Astrocyte (in vitro differentiated cells and primary cell): ENCODE data around the gene DNPEP. TPM values are rescaled to one million over a fixed set of nuclear protein-coding genes. Genes with fewer than 3 reads are reported as not detected.

Source experiments
- DNase-seq: peaks from one replicate; pipeline ENCODE4 v3.0.0-alpha.2; 2010; ENCODE audit warnings: low read depth
- FAIRE-seq: peaks from 2 replicates; lab custom pipeline; 2011; peaks lifted over from hg19 to GRCh38; lab: Jason Lieb, UNC
- H2AFZ ChIP-seq: 2 replicates; pipeline ENCODE4 v1.6.0; 2012; ENCODE audit warnings: low read depth, low read length, inconsistent platforms
- H3K27ac ChIP-seq: 2 replicates; pipeline ENCODE4 v1.5.1; 2011; ENCODE audit warnings: low read depth, low read length, inconsistent platforms
- H3K27me3 ChIP-seq: 2 replicates; pipeline ENCODE4 v1.6.0; 2011; ENCODE audit warnings: low read length, inconsistent platforms; ENCODE audit not compliant: insufficient read depth
- H3K36me3 ChIP-seq: 2 replicates; pipeline ENCODE4 v1.5.1; 2011; ENCODE audit warnings: low read length, inconsistent platforms; ENCODE audit not compliant: insufficient read depth
- H3K4me1 ChIP-seq: 2 replicates; pipeline ENCODE4 v1.5.1; 2011; ENCODE audit warnings: low read length, inconsistent platforms; ENCODE audit not compliant: insufficient read depth
- H3K4me2 ChIP-seq: 2 replicates; pipeline ENCODE4 v1.6.0; 2012; ENCODE audit warnings: low read length, inconsistent platforms
- H3K4me3 ChIP-seq: 2 replicates; pipeline ENCODE4 v1.5.1; 2011; ENCODE audit warnings: low read depth, mild to moderate bottlenecking, low read length, inconsistent platforms; ENCODE audit not compliant: insufficient read depth
- H3K79me2 ChIP-seq: 2 replicates; pipeline ENCODE4 v1.6.0; 2012; ENCODE audit warnings: mild to moderate bottlenecking, low read length, inconsistent platforms; ENCODE audit not compliant: insufficient read depth
- H3K9ac ChIP-seq: 2 replicates; pipeline ENCODE4 v1.6.0; 2012; ENCODE audit warnings: mild to moderate bottlenecking, low read length, inconsistent platforms
- H3K9me3 ChIP-seq: 2 replicates; pipeline ENCODE4 v1.5.1; 2012; ENCODE audit warnings: low read depth, mild to moderate bottlenecking, low read length, inconsistent platforms; ENCODE audit not compliant: insufficient read depth
- H4K20me1 ChIP-seq: 2 replicates; pipeline ENCODE4 v1.6.0; 2012; ENCODE audit warnings: low read length, inconsistent platforms; ENCODE audit not compliant: insufficient read depth
- H3K27ac Mint-ChIP-seq: one replicate; pipeline ENCODE4 v1.8.0; 2021; ENCODE audit warnings: mild to moderate bottlenecking, mixed read lengths; ENCODE audit not compliant: unreplicated experiment
- H3K27me3 Mint-ChIP-seq: one replicate; pipeline ENCODE4 v1.8.0; 2021; ENCODE audit warnings: low read depth, mixed read lengths; ENCODE audit not compliant: unreplicated experiment
- H3K36me3 Mint-ChIP-seq: one replicate; pipeline ENCODE4 v1.8.0; 2021; ENCODE audit warnings: low read depth, mixed read lengths; ENCODE audit not compliant: unreplicated experiment
- H3K4me1 Mint-ChIP-seq: one replicate; pipeline ENCODE4 v1.8.0; 2021; ENCODE audit warnings: low read depth, mixed read lengths; ENCODE audit not compliant: unreplicated experiment
- H3K4me3 Mint-ChIP-seq: one replicate; pipeline ENCODE4 v1.8.0; 2021; ENCODE audit warnings: mild to moderate bottlenecking, moderate library complexity, mixed read lengths; ENCODE audit not compliant: unreplicated experiment
- H3K9me3 Mint-ChIP-seq: one replicate; pipeline ENCODE4 v1.8.0; 2021; ENCODE audit warnings: mild to moderate bottlenecking, mixed read lengths; ENCODE audit not compliant: unreplicated experiment
- CTCF ChIP-seq: IDR thresholded peaks from 2 replicates; pipeline ENCODE4 v1.5.1; 2011; ENCODE audit warnings: low read depth, mild to moderate bottlenecking, inconsistent platforms, low read length, moderate library complexity; ENCODE audit not compliant: insufficient read depth
- EZH2 ChIP-seq: IDR thresholded peaks from 2 replicates; pipeline ENCODE4 v1.6.1; 2012; ENCODE audit warnings: mild to moderate bottlenecking, low read length, inconsistent platforms; ENCODE audit not compliant: insufficient read depth
- total RNA-seq: library from RNA; stranded (reverse); gene quantifications from 2 replicates; pipeline ENCODE4 v1.2.1, GENCODE V29; 2021

The DNPEP gene
- total RNA-seq, 1 donor from 2014 or later: 53.9 TPM

- H3K4me1 Mint-ChIP-seq: peaks cover 9% of the 10 kb centered on the region
- H3K4me3 Mint-ChIP-seq: no peak overlapping the region
- FAIRE-seq: no peak
These were observed 48.0 kb upstream of the DNPEP start for GRCh38 chr2:219435701-219436100.

GRCh38 chr2:219434718-219435525 is 47.2 kb upstream of the DNPEP start, which contains the start of gene SPEG:
SPEG (plus strand) TSS chr2:219434843; CDS start chr2:219434978, 135 bp downstream.
- Histone ChIP-seq H3K4me2 (peak within 1 kb of the TSS; percentile 76), H3K79me2 (no peaks in the 10 kb centered on the region), H4K20me1 (no peaks in the 10 kb centered on the region), H3K9me3 (no peaks in the 10 kb centered on the region), H3K4me1 (peaks cover 14% of the 10 kb centered on the region), H3K27me3 (no peaks in the 10 kb centered on the region), H3K27ac (no peak within 1 kb of the TSS), H3K4me3 (peak within 1 kb of the TSS; percentile 39), H2AFZ (peak within 1 kb of the TSS; percentile 47), H3K36me3 (no peaks in the 10 kb centered on the region), H3K9ac (peak within 1 kb of the TSS; percentile 10)
- H3K4me3 Mint-ChIP-seq: no peak within 1 kb of the TSS
- TF ChIP-seq CTCF (no peak), EZH2 (no peak)
- peaks cover 23% of the 10 kb centered on the region for H3K27me3 Mint-ChIP-seq
- FAIRE-seq: no peak
- DNase-seq: no peak
- H3K36me3 Mint-ChIP-seq: peaks cover 2% of the 10 kb centered on the region
- no peak within 1 kb of the TSS for H3K27ac Mint-ChIP-seq
- no peaks in the 10 kb centered on the region for H3K9me3 Mint-ChIP-seq
- H3K4me1 Mint-ChIP-seq: peaks cover 8% of the 10 kb centered on the region

More at GRCh38 chr2:219435701-219436100, 48.0 kb upstream of the DNPEP start:
- Histone ChIP-seq H3K27me3 (no peaks in the 10 kb centered on the region), H3K9me3 (no peaks in the 10 kb centered on the region), H3K27ac (no peak overlapping the region), H3K4me3 (no peak overlapping the region), H3K36me3 (no peaks in the 10 kb centered on the region), H3K79me2 (no peaks in the 10 kb centered on the region), H3K4me1 (peaks cover 14% of the 10 kb centered on the region), H3K9ac (no peak overlapping the region), H4K20me1 (no peaks in the 10 kb centered on the region), H2AFZ (no peak overlapping the region), H3K4me2 (peak overlapping the region; percentile 76)
- H3K9me3 Mint-ChIP-seq: no peaks in the 10 kb centered on the region
- no peak overlapping the region for H3K27ac Mint-ChIP-seq
- H3K27me3 Mint-ChIP-seq: peaks cover 24% of the 10 kb centered on the region
- no peak for TF ChIP-seq CTCF
- TF ChIP-seq EZH2: no peak
- DNase-seq: no peak
- peaks cover 2% of the 10 kb centered on the region for H3K36me3 Mint-ChIP-seq

- Mint-ChIP-seq H3K36me3 (peaks cover 2% of the 10 kb centered on the region), H3K27me3 (peaks cover 21% of the 10 kb centered on the region), H3K4me1 (peaks cover 8% of the 10 kb centered on the region), H3K4me3 (no peak overlapping the region), H3K9me3 (no peaks in the 10 kb centered on the region), H3K27ac (no peak overlapping the region)
- peak overlapping the region; percentile 76 for H3K4me2 ChIP-seq
- FAIRE-seq (no peak), DNase-seq (no peak)
- no peaks in the 10 kb centered on the region for H4K20me1 ChIP-seq
- TF ChIP-seq CTCF (no peak), EZH2 (no peak)
- H3K27me3 ChIP-seq: no peaks in the 10 kb centered on the region
- H3K36me3 ChIP-seq: no peaks in the 10 kb centered on the region
- H3K27ac ChIP-seq: no peak overlapping the region
- no peak overlapping the region for H3K4me3 ChIP-seq
- H2AFZ ChIP-seq: peak overlapping the region; percentile 47
- H3K9me3 ChIP-seq: no peaks in the 10 kb centered on the region
- H3K9ac ChIP-seq: peak overlapping the region; percentile 10
- no peaks in the 10 kb centered on the region for H3K79me2 ChIP-seq
- peaks cover 14% of the 10 kb centered on the region for H3K4me1 ChIP-seq
These were observed 46.7 kb upstream of the DNPEP start for GRCh38 chr2:219434468-219434717.
